Heart left ventricle (tissue), 16 donors: ENCODE data around the gene IGF2BP3. TPM values are rescaled to one million over a fixed set of nuclear protein-coding genes. Genes with fewer than 3 reads are reported as not detected.

Experiments used
- ATAC-seq, 4 donors: fragments of 200-7000 bp; cut with Tn5 transposase; one replicate each; pipeline ENCODE4 v1.9.1; 2020 to 2022; ENCODE audit warnings: moderate library complexity in 4 of 4, mild to moderate bottlenecking in 3 of 4, moderate number of reproducible peaks in 1 of 4
- DNase-seq, 5 donors: peaks; one replicate each; pipeline ENCODE4 v3.0.0-alpha.2; 2020
- H3K27ac ChIP-seq, 12 donors: fragments of 200-600 bp; sonication (generic) in 4 of 12; one replicate each; pipeline versions ENCODE4 v1.5.0 to v1.8.0; 2016 to 2022; ENCODE audit warnings: mild to moderate bottlenecking in 2 of 12
- H3K27me3 ChIP-seq, 9 donors: fragments of 200-600 bp; sonication (generic) in 2 of 9; one replicate each; pipeline versions ENCODE4 v1.5.1 to v1.8.0; 2016 to 2022; ENCODE audit warnings: mild to moderate bottlenecking in 3 of 9
- H3K36me3 ChIP-seq, 9 donors: fragments of 200-600 bp; sonication (generic) in 2 of 9; one replicate each; pipeline versions ENCODE4 v1.5.0 to v1.8.0; 2018 to 2022; ENCODE audit warnings: mild to moderate bottlenecking in 2 of 9
- H3K4me1 ChIP-seq, 12 donors: fragments of 200-600 bp; sonication (generic) in 4 of 12; one replicate each; pipeline versions ENCODE4 v1.5.0 to v1.8.0; 2016 to 2022; ENCODE audit warnings: mild to moderate bottlenecking in 3 of 12
- H3K4me3 ChIP-seq, 12 donors: fragments of 200-600 bp; sonication (generic) in 4 of 12; one replicate each; pipeline versions ENCODE4 v1.5.0 to v1.8.0; 2017 to 2022; ENCODE audit warnings: mild to moderate bottlenecking in 9 of 12, moderate library complexity in 4 of 12
- H3K9me3 ChIP-seq, 12 donors: fragments of 200-600 bp; sonication (generic) in 4 of 12; one replicate each; pipeline versions ENCODE4 v1.5.0 to v1.8.0; 2016 to 2022; ENCODE audit warnings: mild to moderate bottlenecking in 1 of 12
- CTCF ChIP-seq, 12 donors: fragments of 200-600 bp; sonication (generic) in 4 of 12; IDR thresholded peaks; one replicate each; pipeline versions ENCODE4 v1.5.0 to v1.8.0; 2018 to 2022; ENCODE audit warnings: antibody characterized with exemption in 12 of 12, mild to moderate bottlenecking in 5 of 12
- POLR2A ChIP-seq, 2 donors: fragments of 450-650 bp; IDR thresholded peaks; one replicate each; pipeline ENCODE4 v1.6.1; 2017; ENCODE audit warnings: antibody characterized with exemption in 2 of 2, mild to moderate bottlenecking in 2 of 2, moderate library complexity in 2 of 2
- WGBS, 4 donors: extraction: QIAGEN DNeasy Blood & Tissue Kit in 2 of 4; methylation state at CpG; one replicate each; pipeline versions ENCODE4 v1.1.5 to v1.1.7; 2013 to 2018; 5-methylcytosine and 5-hydroxymethylcytosine counted together
- intact Hi-C, 10 donors: fragments of 100-400 bp; cut with DNase I; formaldehyde crosslinking; loops; one replicate each; pipeline versions ENCODE4 v1.11.1 to v1.14.2; 2022
- polyA plus RNA-seq, 2 donors: library from polyadenylated mRNA; stranded (reverse); fragments of 200-250 nt; gene quantifications; one replicate each; pipeline ENCODE4 v1.2.3, GENCODE V29; 2013
- total RNA-seq, 9 donors: library from RNA; depleted of rRNA in 2 of 9; stranded (reverse); fragments of >200 nt in 2 of 9; fragmentation: NEBNext Ultra II Directional in 3 of 9; extraction: Animal tissue kit (Norgen Biotek cat#: 25700) in 3 of 9; gene quantifications; one replicate each; pipeline versions ENCODE4 v1.1.0 to v1.2.4, GENCODE V29; 2016 to 2023
- donor health status: ischemic (EF 13 %, LVEDD 7.1; RV severe dilation, severe dysfunction).
- donor health status: healthy with polysubstance abuse.
- donor health status: DM: no; HTN: yes; CAD: no.
- donor health status: DM: no; HTN: no; CAD: no.
- donor health status: ischemic (EF 25% LVEDD 6.9; RV normal size, moderate dysfunction).
- donor health status: ischemic (EF 25% LVEDD 5.7; RV mildly dilated, moderate dysfunction).
- donor health status: healthy.
- donor health status: DM: yes; HTN: yes; CAD: no.
- donor health status: ischemic (EF 35%, LVEDD 5.7; RV mildly dilated, moderate dysfunction).
- donor health status: nonischemic (EF 11% LVEDD 7.7; RV severe dilation, severe dysfunction).
- donor health status: DM: yes; HTN: yes; CAD: no.
- donor health status: PGD.
- donor health status: ischemic (EF 29% LVEDD 5.4; RV normal size, mild dysfunction).
- donor health status: nonischemic (EF 23%, LVEDD 6.1; RV moderate dilation, normal function).

Gene IGF2BP3
- total and polyA plus RNA-seq, 11 donors: 0.27 to 2.2 (median 0.50) TPM; not detected in 5

DNA sequence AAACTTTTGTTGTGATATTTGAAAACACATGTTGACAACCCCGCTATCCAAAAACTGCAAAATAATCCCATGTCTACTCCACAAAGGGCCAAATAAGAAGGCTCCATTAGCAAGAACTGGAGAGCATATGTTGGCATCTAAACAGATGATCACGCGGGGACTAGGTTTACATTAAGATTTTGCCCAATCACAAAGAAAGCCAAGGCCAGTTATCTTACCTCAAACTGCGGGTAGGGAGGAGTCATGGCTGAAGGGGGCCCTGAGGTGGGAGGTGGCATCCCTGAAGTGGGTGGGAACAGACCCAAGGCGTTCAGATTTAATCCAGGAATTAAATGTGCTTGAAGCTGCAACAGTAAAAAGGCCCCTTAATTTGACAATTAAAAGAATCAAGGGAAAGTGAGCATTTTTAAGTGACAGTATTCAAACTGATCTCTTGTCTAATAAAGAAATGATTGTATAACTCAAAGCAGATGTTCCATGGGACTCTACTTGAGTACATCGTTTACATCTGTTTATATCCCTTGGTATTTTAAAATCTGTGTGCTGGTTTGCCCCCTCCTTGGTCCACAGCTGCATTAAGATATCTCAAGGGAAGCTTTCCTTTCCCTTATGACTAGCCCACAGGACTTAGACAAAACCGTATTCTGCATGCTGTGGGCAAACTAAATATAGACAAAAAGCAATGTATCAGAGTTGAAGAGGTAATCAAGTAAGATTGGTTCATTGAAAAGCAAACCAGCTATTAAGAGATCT is 128.3 kb downstream of the IGF2BP3 start:
- ATAC-seq (no peak), DNase-seq (no peak)
- WGBS, 4 donors: 81 to 88% (median 83%) methylated on average over 7 of the region's 7 CpGs
- H3K4me3 ChIP-seq: no peak overlapping the region
- TF ChIP-seq POLR2A (IDR thresholded peaks at IDR 0.05) (no peak), CTCF (IDR thresholded peaks at IDR 0.05) (no peak)
- peaks cover 0 to 4% (median 0%) of the 10 kb centered on the region in 9 donors for H3K27me3 ChIP-seq
- H3K9me3 ChIP-seq: peaks cover 0 to 5% (median 0%) of the 10 kb centered on the region in 12 donors
- H3K27ac ChIP-seq: no peak overlapping the region
- peaks cover 0 to 7% (median 0%) of the 10 kb centered on the region in 12 donors for H3K4me1 ChIP-seq
- no peaks in the 10 kb centered on the region for H3K36me3 ChIP-seq
- intact Hi-C loops: no loop called here

GRCh38 chr7:23338863-23339262 is 131.4 kb downstream of the IGF2BP3 start:
- H3K27me3 ChIP-seq: peaks cover 0 to 4% (median 0%) of the 10 kb centered on the region in 9 donors
- TF ChIP-seq CTCF (IDR thresholded peaks at IDR 0.05) (no peak), POLR2A (IDR thresholded peaks at IDR 0.05) (no peak)
- H3K4me1 ChIP-seq: peaks cover 0 to 24% (median 13%) of the 10 kb centered on the region in 12 donors
- ATAC-seq: no peak
- no peak overlapping the region for H3K4me3 ChIP-seq
- no peak for DNase-seq
- no peak overlapping the region for H3K27ac ChIP-seq
- intact Hi-C loops: no loop called here
- WGBS, 4 donors: 62 to 77% (median 70%) methylated on average over 2 of the region's 2 CpGs
- H3K9me3 ChIP-seq: peaks cover 0 to 5% (median 0%) of the 10 kb centered on the region in 12 donors
- H3K36me3 ChIP-seq: no peaks in the 10 kb centered on the region

DNA sequence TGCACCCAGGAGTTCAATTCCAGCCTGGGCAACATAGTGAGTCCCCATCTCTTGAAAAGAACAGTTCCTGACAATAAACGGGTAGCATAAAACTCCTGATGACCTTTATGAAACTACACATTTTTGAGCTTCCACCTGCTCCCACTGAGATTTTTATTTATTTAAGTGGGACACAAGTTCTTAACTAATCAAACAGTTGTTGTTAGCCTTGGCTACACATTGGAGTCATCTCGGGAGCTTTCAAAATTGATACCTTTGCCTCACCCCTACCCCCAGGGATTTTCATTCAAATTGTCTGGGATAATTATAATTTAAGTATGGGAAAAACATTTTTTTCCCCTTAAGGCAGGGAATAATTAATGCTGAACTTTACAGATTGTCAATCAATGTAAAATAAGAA is 131.9 kb downstream of the IGF2BP3 start:
- ATAC-seq (no peak), DNase-seq (no peak)
- Histone ChIP-seq H3K9me3 (peaks cover 0 to 5% (median 0%) of the 10 kb centered on the region in 12 donors), H3K27ac (no peak overlapping the region), H3K4me3 (no peak overlapping the region), H3K27me3 (peaks cover 0 to 3% (median 0%) of the 10 kb centered on the region in 9 donors), H3K36me3 (no peaks in the 10 kb centered on the region), H3K4me1 (peaks cover 0 to 29% (median 15%) of the 10 kb centered on the region in 12 donors)
- WGBS, 4 donors: 83 to 94% (median 92%) methylated on average over 2 of the region's 2 CpGs
- intact Hi-C loops: no loop called here
- TF ChIP-seq CTCF (IDR thresholded peaks at IDR 0.05): no peak
- no peak for TF ChIP-seq POLR2A (IDR thresholded peaks at IDR 0.05)

DNA sequence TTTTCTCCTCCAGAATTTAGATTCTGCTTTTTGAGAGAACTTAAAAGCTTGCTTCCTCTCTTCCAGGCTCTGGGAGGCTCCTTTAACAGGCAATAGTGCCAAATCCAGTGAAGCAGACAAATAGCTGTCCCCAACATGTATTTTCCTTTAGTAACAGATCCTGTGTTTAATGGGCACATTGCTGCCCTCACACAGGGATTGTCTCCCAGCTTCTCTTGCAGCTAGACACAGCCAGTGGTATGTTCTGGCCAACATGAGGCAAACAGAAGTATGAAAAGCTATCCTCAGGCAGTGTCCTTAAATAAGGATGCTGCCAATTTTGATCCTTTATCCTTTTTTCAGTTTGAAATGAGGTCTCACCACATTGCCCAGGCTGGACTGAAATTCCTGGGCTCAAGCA is 132.9 kb downstream of the IGF2BP3 start:
- intact Hi-C loops: no loop called here
- no peak overlapping the region for H3K27ac ChIP-seq
- TF ChIP-seq POLR2A (IDR thresholded peaks at IDR 0.05) (no peak), CTCF (IDR thresholded peaks at IDR 0.05) (no peak)
- DNase-seq (no peak), ATAC-seq (no peak)
- H3K4me3 ChIP-seq: no peak overlapping the region
- H3K27me3 ChIP-seq: no peaks in the 10 kb centered on the region
- H3K36me3 ChIP-seq: no peaks in the 10 kb centered on the region
- peaks cover 0 to 39% (median 19%) of the 10 kb centered on the region in 12 donors for H3K4me1 ChIP-seq
- H3K9me3 ChIP-seq: peaks cover 0 to 5% (median 0%) of the 10 kb centered on the region in 12 donors
